IMR-90 (cell line): ENCODE measurements around the gene IL18BP. TPM values are rescaled to one million over a fixed set of nuclear protein-coding genes. Genes with fewer than 3 reads are reported as not detected.

Source experiments
- ATAC-seq: fragments of 200-7000 bp; cut with Tn5 transposase; 2 replicates; pipeline ENCODE4 v1.9.1; 2020; ENCODE audit warnings: low read depth, mild to moderate bottlenecking, moderate library complexity
- BruUV-seq: library from RNA; stranded (reverse); fragments of 400-500 nt; replicated peaks from 2 replicates; lab custom pipeline; 2021; lab: Mats Ljungman, UMichigan
- CTCF ChIA-PET: fragments of 300-600 bp; formaldehyde crosslinking; extraction: SDS; loops from one replicate; lab custom pipeline; 2021; ENCODE audit warnings: antibody characterized with exemption; lab: Yijun Ruan, JAX
- POLR2A ChIA-PET: fragments of 300-600 bp; sonication (Branson Sonifier 250); formaldehyde crosslinking; loops from one replicate; lab custom pipeline; 2022; ENCODE audit warnings: antibody characterized with exemption; ENCODE audit not compliant: unreplicated experiment; lab: Charles Lee
- DNase-seq: peaks from one replicate; pipeline ENCODE4 v3.0.0; 2013
- H2AFZ ChIP-seq: replicated peaks from 2 replicates; pipeline ENCODE3; 2013; ENCODE audit warnings: low read length, mild to moderate bottlenecking; ENCODE audit not compliant: poor library complexity
- H2AK5ac ChIP-seq: 2 replicates; pipeline ENCODE4 v1.6.1; 2013; ENCODE audit warnings: low read depth, low read length, inconsistent platforms
- H2AK9ac ChIP-seq: replicated peaks from 2 replicates; pipeline ENCODE3; 2013; ENCODE audit warnings: mild to moderate bottlenecking, low read depth, low read length, moderate library complexity; ENCODE audit not compliant: poor library complexity
- H2BK120ac ChIP-seq: 2 replicates; pipeline ENCODE4 v1.6.1; 2013; ENCODE audit warnings: low read depth, low read length, inconsistent platforms
- H2BK15ac ChIP-seq: 3 replicates; pipeline ENCODE4 v1.6.1; 2013; ENCODE audit warnings: low read depth, low read length, inconsistent platforms
- H2BK20ac ChIP-seq: 2 replicates; pipeline ENCODE4 v1.6.1; 2013; ENCODE audit warnings: low read depth, mild to moderate bottlenecking, inconsistent platforms, low read length, moderate library complexity
- H2BK5ac ChIP-seq: 2 replicates; pipeline ENCODE4 v1.6.1; 2013; ENCODE audit warnings: mild to moderate bottlenecking, low read depth, low read length, inconsistent platforms; ENCODE audit not compliant: poor library complexity, severe bottlenecking
- H3K14ac ChIP-seq: replicated peaks from 2 replicates; pipeline ENCODE4 v1.6.1; 2013; ENCODE audit warnings: low read depth, low read length, inconsistent platforms
- H3K18ac ChIP-seq: 2 replicates; pipeline ENCODE4 v1.6.1; 2013; ENCODE audit warnings: low read depth, low read length, control low read depth
- H3K23ac ChIP-seq: 2 replicates; pipeline ENCODE4 v1.6.1; 2013; ENCODE audit warnings: low read depth, low read length, inconsistent platforms
- H3K27ac ChIP-seq: 2 replicates; pipeline ENCODE4 v1.5.1; 2013; ENCODE audit warnings: mild to moderate bottlenecking, control low read depth, low read length; ENCODE audit not compliant: insufficient read depth
- H3K27me3 ChIP-seq: 2 replicates; pipeline ENCODE4 v1.6.1; 2013; ENCODE audit warnings: low read length; ENCODE audit not compliant: control insufficient read depth, insufficient read depth
- H3K36me3 ChIP-seq: 2 replicates; pipeline ENCODE4 v1.6.1; 2013; ENCODE audit warnings: low read length, mixed read lengths; ENCODE audit not compliant: control insufficient read depth, insufficient read depth
- H3K4ac ChIP-seq: 2 replicates; pipeline ENCODE4 v1.6.1; 2013; ENCODE audit warnings: low read depth, low read length, inconsistent platforms
- H3K4me1 ChIP-seq: 2 replicates; pipeline ENCODE4 v1.6.1; 2013; ENCODE audit warnings: low read length, mixed read lengths; ENCODE audit not compliant: control insufficient read depth, insufficient read depth
- H3K4me2 ChIP-seq: 2 replicates; pipeline ENCODE4 v1.6.1; 2013; ENCODE audit warnings: low read depth, mild to moderate bottlenecking, control low read depth, low read length, moderate library complexity
- H3K4me3 ChIP-seq: 2 replicates; pipeline ENCODE4 v1.5.1; 2013; ENCODE audit warnings: low read depth, mild to moderate bottlenecking, control low read depth, low read length, moderate library complexity; ENCODE audit not compliant: insufficient read depth
- H3K56ac ChIP-seq: 2 replicates; pipeline ENCODE4 v1.6.1; 2013; ENCODE audit warnings: low read length, inconsistent platforms; ENCODE audit not compliant: insufficient read depth; ENCODE audit errors: extremely low read depth
- H3K79me1 ChIP-seq, 2 experiments: 2 replicates each; pipeline ENCODE4 v1.6.1; 2013; ENCODE audit warnings: low read length in 2 of 2, inconsistent platforms in 1 of 2, low read depth in 1 of 2
- H3K9ac ChIP-seq: 2 replicates; pipeline ENCODE4 v1.6.1; 2013; ENCODE audit warnings: low read depth, low read length, control low read depth
- H3K9me1 ChIP-seq: 2 replicates; pipeline ENCODE4 v1.6.1; 2013; ENCODE audit warnings: low read length, inconsistent platforms; ENCODE audit not compliant: insufficient read depth
- H3K9me3 ChIP-seq: 2 replicates; pipeline ENCODE4 v1.6.1; 2013; ENCODE audit warnings: low read length; ENCODE audit not compliant: control insufficient read depth, insufficient read depth
- H4K20me1 ChIP-seq: 2 replicates; pipeline ENCODE4 v1.6.1; 2013; ENCODE audit warnings: low read length, inconsistent platforms; ENCODE audit not compliant: insufficient read depth
- H4K5ac ChIP-seq: 2 replicates; pipeline ENCODE4 v1.6.1; 2013; ENCODE audit warnings: mild to moderate bottlenecking, low read depth, low read length, control low read depth
- H4K8ac ChIP-seq, 2 experiments: 2 replicates each; pipeline ENCODE4 v1.6.1; 2013; ENCODE audit warnings: low read depth in 2 of 2, low read length in 2 of 2, control low read depth in 1 of 2, inconsistent platforms in 1 of 2
- H4K91ac ChIP-seq: 2 replicates; pipeline ENCODE4 v1.6.1; 2013; ENCODE audit warnings: low read depth, low read length, inconsistent platforms; ENCODE audit not compliant: insufficient read depth
- BHLHE40 ChIP-seq: fragments of 150-350 bp; IDR thresholded peaks from 2 replicates; pipeline ENCODE4 v1.6.1; 2016; ENCODE audit warnings: mild to moderate bottlenecking, low read depth, low read length
- CEBPB ChIP-seq: IDR thresholded peaks from 2 replicates; pipeline ENCODE4 v1.6.1; 2012; ENCODE audit warnings: low read depth, low read length, improper control_type of control experiment
- CHD1 ChIP-seq: IDR thresholded peaks from 2 replicates; pipeline ENCODE4 v1.6.1; 2012; ENCODE audit warnings: low read depth, low read length, improper control_type of control experiment
- CTCF ChIP-seq: conservative IDR thresholded peaks from 2 replicates; pipeline ENCODE4 v1.5.1; 2012; ENCODE audit warnings: mild to moderate bottlenecking, low read depth, low read length, improper control_type of control experiment
- ELK1 ChIP-seq: fragments of 150-350 bp; IDR thresholded peaks from 2 replicates; pipeline ENCODE4 v1.6.1; 2016; ENCODE audit warnings: low read depth, mild to moderate bottlenecking, low read length, moderate library complexity, borderline replicate concordance
- FOS ChIP-seq: fragments of 150-350 bp; IDR thresholded peaks from 2 replicates; pipeline ENCODE4 v1.6.1; 2016; ENCODE audit warnings: low read depth, low read length
- MAFK ChIP-seq: IDR thresholded peaks from 2 replicates; pipeline ENCODE4 v1.6.1; 2012; ENCODE audit warnings: low read depth, low read length, improper control_type of control experiment
- MAZ ChIP-seq: IDR thresholded peaks from 2 replicates; pipeline ENCODE4 v1.6.1; 2012; ENCODE audit warnings: low read depth, mild to moderate bottlenecking, low read length, improper control_type of control experiment, moderate library complexity, borderline replicate concordance
- MXI1 ChIP-seq: IDR thresholded peaks from 2 replicates; pipeline ENCODE4 v1.6.1; 2012; ENCODE audit warnings: low read depth, mild to moderate bottlenecking, low read length, moderate library complexity, borderline replicate concordance
- NFE2L2 ChIP-seq: fragments of 150-350 bp; IDR thresholded peaks from 2 replicates; pipeline ENCODE4 v1.6.1; 2016; ENCODE audit warnings: low read depth, mild to moderate bottlenecking, low read length
- POLR2A ChIP-seq: IDR thresholded peaks from 2 replicates; pipeline ENCODE4 v1.6.1; 2012; ENCODE audit warnings: mild to moderate bottlenecking, low read depth, low read length
- RAD21 ChIP-seq: IDR thresholded peaks from 2 replicates; pipeline ENCODE4 v1.6.1; 2012; ENCODE audit warnings: low read length, improper control_type of control experiment
- RCOR1 ChIP-seq: IDR thresholded peaks from 2 replicates; pipeline ENCODE4 v1.6.1; 2012; ENCODE audit warnings: mild to moderate bottlenecking, low read length, improper control_type of control experiment; ENCODE audit not compliant: insufficient replicate concordance
- RFX5 ChIP-seq: IDR thresholded peaks from 2 replicates; pipeline ENCODE4 v1.8.0; 2012; ENCODE audit warnings: low read depth, mild to moderate bottlenecking, low read length, moderate library complexity
- SMC3 ChIP-seq: fragments of 150-350 bp; IDR thresholded peaks from 2 replicates; pipeline ENCODE4 v1.6.1; 2016; ENCODE audit warnings: low read depth, mild to moderate bottlenecking, antibody characterized with exemption, low read length, moderate library complexity
- USF2 ChIP-seq: fragments of 150-350 bp; IDR thresholded peaks from 2 replicates; pipeline ENCODE4 v1.6.1; 2017; ENCODE audit warnings: mild to moderate bottlenecking, antibody characterized with exemption, low read length, low read depth
- WGBS, 2 experiments: methylation state at CpG; one replicate each; pipeline versions ENCODE4 v1.1.5 to v1.1.7; 2013; ENCODE audit warnings: missing lambda C conversion rate in 2 of 2; ENCODE audit not compliant: insufficient read length in 1 of 2; ENCODE audit errors: extremely low coverage in 2 of 2; 5-methylcytosine and 5-hydroxymethylcytosine counted together
- dilution Hi-C: fragments of 300-500 bp; cut with HindIII; formaldehyde crosslinking; loops from one replicate; pipeline ENCODE4 v1.14.3; 2018; ENCODE audit warnings: low sequenced_read_pairs; ENCODE audit not compliant: unreplicated experiment
- in situ Hi-C: fragments of 300-500 bp; cut with MboI; formaldehyde crosslinking; loops from 3 replicates; pipeline ENCODE4 v1.14.3; 2019; ENCODE audit warnings: low sequenced_read_pairs, inconsistent platforms, mixed read lengths
- intact Hi-C: fragments of 100-400 bp; cut with micrococcal nuclease; formaldehyde crosslinking; loops from 2 replicates; pipeline ENCODE4 v1.10.0; 2022
- polyA plus RNA-seq, 3 experiments: library from polyadenylated mRNA; depleted of rRNA; stranded (reverse); fragments of >200 nt; gene quantifications; 2 replicates each; pipeline ENCODE4 v1.2.3, GENCODE V29; 2012; ENCODE audit warnings: low replicate concordance in 1 of 3
- total RNA-seq: library from RNA; depleted of rRNA; stranded (reverse); fragments of >200 nt; gene quantifications from 2 replicates; pipeline ENCODE4 v1.2.3, GENCODE V29; 2012

The IL18BP gene
- total and polyA plus RNA-seq, 2 of the 4 experiments (the other 2 are of a cell fraction), result 0.90 to 3.2 TPM

GRCh38 chr11:72012091-72012630, 13.5 kb downstream of the IL18BP start:
- WGBS, 2 experiments, result no CpG with 5 or more reads among the region's 5 CpGs
- Histone ChIP-seq H2BK15ac (no peak overlapping the region), H4K20me1 (peaks cover 42% of the 10 kb centered on the region), H2AK5ac (no peak overlapping the region), H3K4me3 (no peak overlapping the region), H3K4me1 (no peaks in the 10 kb centered on the region), H2BK20ac (no peak overlapping the region), H3K23ac (no peak overlapping the region), H3K14ac (no peak overlapping the region), H3K56ac (no peak overlapping the region), H2BK120ac (no peak overlapping the region), H3K4ac (no peak overlapping the region), H3K18ac (no peak overlapping the region), H4K5ac (no peak overlapping the region), H4K8ac (no peak overlapping the region), H2BK5ac (no peak overlapping the region), H2AK9ac (no peak overlapping the region), H4K91ac (no peak overlapping the region), H3K9ac (no peak overlapping the region), H3K79me1 (peaks cover 24 to 56% of the 10 kb centered on the region in 2 experiments), H3K4me2 (no peak overlapping the region), H2AFZ (no peak overlapping the region), H3K27ac (no peak overlapping the region), H3K9me1 (0 out of 2 replicates have a peak, but pooled peaks cover 5% of the 10 kb centered on the region), H3K27me3 (no peaks in the 10 kb centered on the region), H3K36me3 (peaks cover 96% of the 10 kb centered on the region), H3K9me3 (no peaks in the 10 kb centered on the region)
- ATAC-seq (no peak), DNase-seq (no peak)
- dilution Hi-C loops (no loop called here), in situ Hi-C loops (no loop called here), intact Hi-C loops (no loop called here)
- no TSS peak for BruUV-seq
- TF ChIP-seq ELK1 (no peak), USF2 (no peak), SMC3 (no peak), MAZ (no peak), CHD1 (no peak), CEBPB (no peak), RAD21 (no peak), POLR2A (no peak), MAFK (no peak), RFX5 (no peak), CTCF (no peak), MXI1 (no peak), RCOR1 (no peak), BHLHE40 (no peak), NFE2L2 (no peak), FOS (no peak)
- POLR2A ChIA-PET, result no interaction called here
- CTCF ChIA-PET, result no interaction called here
